ENCODE measurements around the gene RPL3. TPM values are rescaled to one million over a fixed set of nuclear protein-coding genes. Genes with fewer than 3 reads are reported as not detected.

RPL3 gene
- total RNA-seq: 1,000 to 10,000 TPM; 1,543 to 2,117 (median 1,973) TPM

GRCh38 chr22:39319284-39320022, at the start of gene RPL3:
Gene RPL3 (minus strand): TSS chr22:39319623. CDS start chr22:39319597, 26 bp downstream.
- TF ChIP-seq CTCF (IDR thresholded peaks at IDR 0.05): no peak

GRCh38 chr22:39369186-39369585, 49.8 kb upstream of the RPL3 start:
- no peak for DNase-seq (ENCODE audit: low spot score)
- no peak for TF ChIP-seq CTCF (IDR thresholded peaks at IDR 0.05)
- ATAC-seq (ENCODE audit: low FRiP score): no peak

More at GRCh38 chr22:39319284-39320022, at the start of gene RPL3:
- ATAC-seq (ENCODE audit: low FRiP score): peak; percentile 92
- peak; percentile 93 for DNase-seq (ENCODE audit: low spot score)

- ATAC-seq (ENCODE audit: low FRiP score) (no peak), DNase-seq (ENCODE audit: low spot score) (no peak)
- TF ChIP-seq CTCF (IDR thresholded peaks at IDR 0.05): no peak
Measured at GRCh38 chr22:39368461-39368911, 49.1 kb upstream of the RPL3 start.

DNA sequence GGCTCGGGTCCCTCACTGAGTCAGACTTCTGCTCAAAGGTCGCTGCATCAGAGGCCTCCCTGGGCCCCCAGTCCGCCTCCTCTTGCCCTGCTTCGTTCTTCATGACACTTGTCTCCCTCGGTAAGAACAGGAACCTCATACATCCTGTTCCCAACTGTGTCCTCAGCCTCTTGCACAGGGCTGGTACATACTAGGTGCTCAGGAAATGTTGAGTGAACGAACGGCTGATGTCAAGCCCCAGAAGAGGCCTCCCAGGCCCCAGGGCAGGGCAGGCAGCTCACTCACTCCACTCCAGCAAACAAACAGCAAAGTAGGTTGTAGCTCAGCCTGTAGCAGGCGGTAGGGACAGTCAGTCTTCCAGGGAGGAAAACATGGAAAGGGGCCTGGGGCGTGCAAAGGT, 47.6 kb upstream of the RPL3 start:
- no peak for TF ChIP-seq CTCF (IDR thresholded peaks at IDR 0.05)
- DNase-seq (ENCODE audit: low spot score) (no peak), ATAC-seq (ENCODE audit: low FRiP score) (no peak)

DNA sequence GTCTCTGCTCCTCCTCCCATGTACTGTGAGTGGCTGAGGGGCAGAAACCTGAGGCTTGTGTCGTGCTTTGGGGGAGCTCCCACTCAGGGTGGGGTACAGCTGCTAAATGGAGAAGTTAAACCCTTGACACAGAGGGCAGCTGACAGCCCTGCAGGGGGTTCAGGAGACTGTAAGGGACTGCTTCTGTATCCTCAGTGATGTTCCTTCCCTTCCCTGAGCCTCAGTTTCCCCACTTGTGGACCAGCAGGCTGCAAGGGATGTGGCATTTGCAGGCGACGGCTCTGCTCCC, 46.0 kb upstream of the RPL3 start:
- DNase-seq (ENCODE audit: low spot score): no peak
- no peak for TF ChIP-seq CTCF (IDR thresholded peaks at IDR 0.05)
- ATAC-seq (ENCODE audit: low FRiP score): no peak

- DNase-seq (ENCODE audit: low spot score) (no peak), ATAC-seq (ENCODE audit: low FRiP score) (no peak)
- TF ChIP-seq CTCF (IDR thresholded peaks at IDR 0.05): no peak
Measured at GRCh38 chr22:39364714-39365491, 45.5 kb upstream of the RPL3 start.
